Fibroblast of lung (primary cell): Measurements from ENCODE around the gene DUSP16. TPM values are rescaled to one million over a fixed set of nuclear protein-coding genes. Genes with fewer than 3 reads are reported as not detected.

ENCODE experiments used
- DNase-seq, 2 donors: peaks; one replicate each; pipeline versions ENCODE4 v3.0.0 to v3.0.0-alpha.2; 2010; ENCODE audit warnings: low read depth in 2 of 2
- H2AFZ ChIP-seq: 2 replicates; pipeline ENCODE4 v1.5.1; 2012; ENCODE audit warnings: low read length, control low read depth, inconsistent platforms
- H3K27ac ChIP-seq: 2 replicates; pipeline ENCODE4 v1.5.1; 2011; ENCODE audit warnings: low read length, control low read depth; ENCODE audit not compliant: insufficient read depth
- H3K27me3 ChIP-seq: 2 replicates; pipeline ENCODE4 v1.5.1; 2011; ENCODE audit warnings: mild to moderate bottlenecking, low read length; ENCODE audit not compliant: control insufficient read depth, insufficient read depth
- H3K36me3 ChIP-seq: 2 replicates; pipeline ENCODE4 v1.5.1; 2011; ENCODE audit warnings: low read length; ENCODE audit not compliant: control insufficient read depth, insufficient read depth
- H3K4me1 ChIP-seq: 2 replicates; pipeline ENCODE4 v1.5.1; 2011; ENCODE audit warnings: low read length; ENCODE audit not compliant: control insufficient read depth, insufficient read depth; ENCODE audit errors: extremely low read depth
- H3K4me2 ChIP-seq: 2 replicates; pipeline ENCODE4 v1.5.1; 2011; ENCODE audit warnings: low read length, control low read depth; ENCODE audit not compliant: insufficient read depth; ENCODE audit errors: extremely low read depth
- H3K4me3 ChIP-seq, 4 experiments: fragments of 200-600 bp in 1 of 4; sonication (generic) in 1 of 4; replicated peaks in 1 of 4; 2 replicates each; pipeline ENCODE4 v1.5.1; 2011 to 2016; ENCODE audit warnings: low read length in 4 of 4, low read depth in 3 of 4, mild to moderate bottlenecking in 3 of 4, control low read depth in 2 of 4, inconsistent platforms in 1 of 4, mixed read lengths in 1 of 4; ENCODE audit not compliant: insufficient read depth in 1 of 4; ENCODE audit errors: control extremely low read depth in 1 of 4
- H3K79me2 ChIP-seq: 2 replicates; pipeline ENCODE4 v1.5.1; 2012; ENCODE audit warnings: mild to moderate bottlenecking, low read length, inconsistent platforms; ENCODE audit not compliant: control insufficient read depth, insufficient read depth
- H3K9ac ChIP-seq: 2 replicates; pipeline ENCODE4 v1.5.1; 2011; ENCODE audit warnings: mild to moderate bottlenecking, low read length, control low read depth; ENCODE audit not compliant: insufficient read depth
- H3K9me3 ChIP-seq: 2 replicates; pipeline ENCODE4 v1.5.1; 2012; ENCODE audit warnings: low read depth, low read length; ENCODE audit not compliant: control insufficient read depth, insufficient read depth
- H4K20me1 ChIP-seq: 2 replicates; pipeline ENCODE4 v1.5.1; 2011; ENCODE audit warnings: low read length; ENCODE audit not compliant: control insufficient read depth, insufficient read depth; ENCODE audit errors: extremely low read depth
- CTCF ChIP-seq, 2 donors: IDR thresholded peaks in 1 of 2; conservative IDR thresholded peaks in 1 of 2; 1 replicate in 1 of 2; 2 replicates in 1 of 2; pipeline ENCODE4 v1.5.1; 2011 to 2012; ENCODE audit warnings: low read length in 2 of 2, control low read depth in 1 of 2, inconsistent platforms in 1 of 2, low read depth in 1 of 2, mild to moderate bottlenecking in 1 of 2
- EZH2 ChIP-seq: IDR thresholded peaks from 2 replicates; pipeline ENCODE4 v1.5.1; 2012; ENCODE audit warnings: low read length, control low read depth, mild to moderate bottlenecking; ENCODE audit errors: missing control alignments
- polyA plus RNA-seq, 2 donors: library from polyadenylated mRNA; depleted of rRNA in 1 of 2; stranded (reverse) in 1 of 2; unstranded in 1 of 2; fragments of >200 nt; gene quantifications; 2 replicates each; pipeline ENCODE4 v1.2.1, GENCODE V29; 2011 to 2012; ENCODE audit warnings: missing spikeins in 1 of 2
- total RNA-seq: library from RNA; depleted of rRNA; stranded (reverse); fragments of >200 nt; gene quantifications from 2 replicates; pipeline ENCODE4 v1.2.1, GENCODE V29; 2014

Gene DUSP16
- total and polyA plus RNA-seq, 2 donors (not counting 1 experiment from before 2014, with no cell fraction given), result 9.4 to 15.2 TPM

- Histone ChIP-seq H3K27ac (no peak overlapping the region), H3K4me1 (peaks cover 17% of the 10 kb centered on the region), H3K9me3 (no peaks in the 10 kb centered on the region), H3K79me2 (no peaks in the 10 kb centered on the region), H4K20me1 (no peaks in the 10 kb centered on the region), H3K4me3 (no peak overlapping the region), H3K9ac (no peak overlapping the region), H3K36me3 (no peaks in the 10 kb centered on the region), H3K27me3 (no peaks in the 10 kb centered on the region), H2AFZ (no peak overlapping the region), H3K4me2 (no peak overlapping the region)
- no peak for TF ChIP-seq EZH2
- TF ChIP-seq CTCF (conservative IDR thresholded peaks at IDR 0.05 in 1 of 2, IDR thresholded peaks at IDR 0.05 in 1 of 2; ENCODE audit: low read depth in 1 of 2, low read length in 2 of 2), result no peak
- DNase-seq, result peak in 1 of 2 donors; percentile 67
These were observed 133.6 kb downstream of the DUSP16 start for GRCh38 chr12:12428961-12429657.

GRCh38 chr12:12428047-12428446 lies 134.6 kb downstream of the DUSP16 start:
- H3K9ac ChIP-seq, result no peak overlapping the region
- no peak overlapping the region for H3K4me3 ChIP-seq
- no peaks in the 10 kb centered on the region for H3K9me3 ChIP-seq
- no peak for DNase-seq
- no peak overlapping the region for H2AFZ ChIP-seq
- TF ChIP-seq EZH2 (no peak), CTCF (conservative IDR thresholded peaks at IDR 0.05 in 1 of 2, IDR thresholded peaks at IDR 0.05 in 1 of 2; ENCODE audit: low read depth in 1 of 2, low read length in 2 of 2) (no peak)
- no peaks in the 10 kb centered on the region for H4K20me1 ChIP-seq
- peaks cover 11% of the 10 kb centered on the region for H3K4me1 ChIP-seq
- H3K27me3 ChIP-seq, result no peaks in the 10 kb centered on the region
- H3K4me2 ChIP-seq, result no peak overlapping the region
- no peak overlapping the region for H3K27ac ChIP-seq
- no peaks in the 10 kb centered on the region for H3K79me2 ChIP-seq
- H3K36me3 ChIP-seq, result no peaks in the 10 kb centered on the region

DNA sequence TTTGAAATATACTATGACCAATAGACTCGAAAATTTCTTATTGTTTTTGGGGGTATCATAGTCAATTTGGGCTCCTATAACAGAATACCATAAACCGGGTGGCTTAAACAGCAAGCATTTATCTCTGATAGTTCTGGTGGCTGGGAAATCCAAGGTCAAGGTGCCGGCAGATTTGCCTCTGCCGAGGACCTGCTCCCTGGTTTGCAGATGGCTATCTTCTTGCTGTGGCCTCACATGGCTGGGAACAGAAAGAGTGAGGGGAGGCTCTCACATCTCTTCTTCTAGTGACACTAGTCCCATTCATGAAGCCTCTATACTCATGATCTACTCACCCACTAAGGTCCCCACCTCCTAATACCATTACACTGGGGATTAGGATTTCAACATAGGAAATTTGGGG lies 135.1 kb downstream of the DUSP16 start:
- TF ChIP-seq CTCF (conservative IDR thresholded peaks at IDR 0.05 in 1 of 2, IDR thresholded peaks at IDR 0.05 in 1 of 2; ENCODE audit: low read depth in 1 of 2, low read length in 2 of 2), result no peak
- TF ChIP-seq EZH2, result no peak
- no peak overlapping the region for H3K4me2 ChIP-seq

More for the DNA sequence above, 135.1 kb downstream of the DUSP16 start:
- no peak overlapping the region for H2AFZ ChIP-seq
- H3K9ac ChIP-seq, result no peak overlapping the region
- H3K27ac ChIP-seq, result no peak overlapping the region
- H3K27me3 ChIP-seq, result no peaks in the 10 kb centered on the region
- no peak overlapping the region for H3K4me3 ChIP-seq
- no peaks in the 10 kb centered on the region for H3K9me3 ChIP-seq
- no peaks in the 10 kb centered on the region for H3K79me2 ChIP-seq
- H4K20me1 ChIP-seq, result no peaks in the 10 kb centered on the region
- no peaks in the 10 kb centered on the region for H3K36me3 ChIP-seq
- peaks cover 7% of the 10 kb centered on the region for H3K4me1 ChIP-seq
- DNase-seq, result no peak
